NAMALWA (cell line): Measurements from ENCODE around the gene ARNT2.

Source experiments
- DNase-seq: peaks from one replicate; pipeline ENCODE4 v3.0.0-alpha.2; 2015; ENCODE audit warnings: low spot score

Gene ARNT2

GRCh38 chr15:80466543-80466942 is 62.4 kb downstream of the ARNT2 start:
- no peak for DNase-seq

- no peak for DNase-seq
Observed at GRCh38 chr15:80467311-80467714, 63.1 kb downstream of the ARNT2 start.

GRCh38 chr15:80468796-80469195 is 64.6 kb downstream of the ARNT2 start:
- DNase-seq = no peak

- no peak for DNase-seq
Observed at GRCh38 chr15:80471881-80472280, 67.7 kb downstream of the ARNT2 start.

GRCh38 chr15:80473286-80474223 is 69.4 kb downstream of the ARNT2 start:
- no peak for DNase-seq

- DNase-seq = no peak
Observed at GRCh38 chr15:80474224-80475215, 70.3 kb downstream of the ARNT2 start.

GRCh38 chr15:80475572-80475971 is 71.4 kb downstream of the ARNT2 start:
- no peak for DNase-seq

- DNase-seq = no peak
Observed at GRCh38 chr15:80476036-80476435, 71.9 kb downstream of the ARNT2 start.

GRCh38 chr15:80478075-80478474 is 73.9 kb downstream of the ARNT2 start:
- DNase-seq = no peak

- DNase-seq = no peak
Observed at GRCh38 chr15:80479191-80479590, 75.0 kb downstream of the ARNT2 start.

- DNase-seq = no peak
Observed at GRCh38 chr15:80480171-80480811, 76.1 kb downstream of the ARNT2 start.

GRCh38 chr15:80480909-80481308 is 76.7 kb downstream of the ARNT2 start:
- DNase-seq = no peak

GRCh38 chr15:80482696-80483095 is 78.5 kb downstream of the ARNT2 start:
- DNase-seq = no peak

GRCh38 chr15:80483725-80484161 is 79.6 kb downstream of the ARNT2 start:
- no peak for DNase-seq

GRCh38 chr15:80484333-80484864 is 80.2 kb downstream of the ARNT2 start:
- no peak for DNase-seq

- DNase-seq = no peak
Observed at GRCh38 chr15:80485370-80486164, 81.4 kb downstream of the ARNT2 start.

GRCh38 chr15:80487839-80488390 is 83.7 kb downstream of the ARNT2 start:
- no peak for DNase-seq

- DNase-seq = no peak
Observed at GRCh38 chr15:80489030-80489594, 84.9 kb downstream of the ARNT2 start.

- DNase-seq = no peak
Observed at GRCh38 chr15:80490431-80490990, 86.3 kb downstream of the ARNT2 start.
